Testis (tissue), 2 donors: ENCODE data around the gene EPN3.

Source experiments
- CTCF ChIP-seq, 3 experiments: fragments of 450-650 bp in 2 of 3; fragments of 200-600 bp in 1 of 3; sonication (generic) in 1 of 3; IDR thresholded peaks; one replicate each; pipeline ENCODE4 v1.5.1; 2016 to 2019; ENCODE audit warnings: antibody characterized with exemption in 3 of 3, mild to moderate bottlenecking in 2 of 3, moderate library complexity in 1 of 3
- POLR2A ChIP-seq: fragments of 450-650 bp; IDR thresholded peaks from one replicate; pipeline ENCODE4 v1.6.1; 2017; ENCODE audit warnings: antibody characterized with exemption, mild to moderate bottlenecking, moderate library complexity

DNA sequence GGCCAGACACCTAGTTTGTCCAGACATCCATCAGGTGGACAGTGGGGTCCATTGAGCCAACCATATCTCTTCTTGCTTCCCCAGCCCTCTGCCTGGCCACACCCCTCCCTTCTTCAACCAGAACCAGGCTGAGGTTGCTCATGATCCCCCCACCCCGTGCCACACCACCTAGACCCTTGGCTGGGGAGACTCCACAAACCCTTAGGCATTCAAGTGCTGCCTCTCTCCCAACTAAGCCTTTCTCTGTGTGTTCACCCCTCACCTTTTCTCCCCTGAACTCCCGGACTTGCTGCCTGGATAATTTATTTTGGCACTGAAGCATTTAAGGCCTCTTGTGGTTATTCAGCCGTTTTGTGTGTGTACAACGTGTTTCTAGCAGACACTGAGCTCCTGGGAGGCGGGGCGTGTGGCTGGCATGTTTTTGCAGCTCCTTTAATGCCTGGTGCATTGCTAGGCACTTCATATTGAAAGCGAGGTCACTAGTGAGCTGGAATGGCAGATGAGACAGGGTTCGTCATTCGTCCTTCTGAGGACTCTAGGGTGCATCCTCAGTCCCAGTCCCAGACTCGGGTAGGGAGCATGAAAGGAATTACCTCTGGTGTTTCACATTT is 56.7 kb downstream of the EPN3 start:
- no peak for TF ChIP-seq CTCF (IDR thresholded peaks at IDR 0.05)
- no peak for TF ChIP-seq POLR2A
